PC-3 (cell line): Measurements from ENCODE around the gene SRGAP3. TPM values are rescaled to one million over a fixed set of nuclear protein-coding genes. Genes with fewer than 3 reads are reported as not detected.
"Not testable (repeated sequence)": the region's sequence is repeated elsewhere in the genome, so short reads cannot be mapped to it uniquely, and the experiment has no call there.

Source experiments
- ATAC-seq: fragments of 200-7000 bp; cut with Tn5 transposase; 2 replicates; pipeline ENCODE4 v1.9.1; 2020; ENCODE audit warnings: mild to moderate bottlenecking, moderate library complexity
- BruUV-seq: library from RNA; stranded (reverse); fragments of 400-500 nt; replicated peaks from 2 replicates; lab custom pipeline; 2021; lab: Mats Ljungman, UMichigan
- CTCF ChIA-PET: fragments of 300-600 bp; sonication (Branson Sonifier 250); formaldehyde crosslinking; loops from one replicate; lab custom pipeline; 2022; ENCODE audit warnings: antibody characterized with exemption; lab: Charles Lee
- POLR2A ChIA-PET: fragments of 300-600 bp; sonication (Branson Sonifier 250); formaldehyde crosslinking; loops from one replicate; lab custom pipeline; 2022; ENCODE audit warnings: antibody characterized with exemption; ENCODE audit not compliant: unreplicated experiment; lab: Charles Lee
- DNase-seq: peaks from one replicate; pipeline ENCODE4 v3.0.0-alpha.2; 2015
- H2AFZ ChIP-seq: fragments of 300-600 bp; sonication (generic); 2 replicates; pipeline ENCODE4 v1.6.0; 2016; ENCODE audit warnings: antibody characterized with exemption, low read length
- H3F3A ChIP-seq: fragments of 300-600 bp; sonication (generic); one replicate; pipeline ENCODE4 v1.6.0; 2017; ENCODE audit warnings: antibody characterized with exemption, low read length, control low read depth, mild to moderate bottlenecking; ENCODE audit not compliant: unreplicated experiment
- H3K27ac ChIP-seq: fragments of 300-600 bp; sonication (generic); 2 replicates; pipeline ENCODE4 v1.5.1; 2016; ENCODE audit warnings: mild to moderate bottlenecking, low read length
- H3K27me3 ChIP-seq: fragments of 300-600 bp; sonication (generic); 2 replicates; pipeline ENCODE4 v1.6.1; 2016; ENCODE audit warnings: low read length, mixed read lengths
- H3K36me3 ChIP-seq: fragments of 300-600 bp; sonication (generic); 2 replicates; pipeline ENCODE4 v1.6.1; 2016; ENCODE audit warnings: low read depth, mixed run types, low read length, mixed read lengths
- H3K4me1 ChIP-seq: fragments of 300-600 bp; sonication (generic); 2 replicates; pipeline ENCODE4 v1.5.1; 2016; ENCODE audit warnings: low read length; ENCODE audit not compliant: insufficient read depth
- H3K4me2 ChIP-seq: fragments of 300-600 bp; sonication (generic); 2 replicates; pipeline ENCODE4 v1.6.0; 2016; ENCODE audit warnings: low read length
- H3K4me3 ChIP-seq: fragments of 300-600 bp; sonication (generic); 2 replicates; pipeline ENCODE4 v1.5.1; 2016; ENCODE audit warnings: mild to moderate bottlenecking, low read length, mixed read lengths
- H3K79me2 ChIP-seq: fragments of 300-600 bp; sonication (generic); 2 replicates; pipeline ENCODE4 v1.6.1; 2017; ENCODE audit warnings: low read length, mixed read lengths
- H3K9ac ChIP-seq: fragments of 300-600 bp; sonication (generic); 2 replicates; pipeline ENCODE4 v1.6.0; 2016; ENCODE audit warnings: mild to moderate bottlenecking, low read length
- H3K9me2 ChIP-seq: fragments of 300-600 bp; sonication (generic); replicated peaks from 2 replicates; pipeline ENCODE4 v1.6.1; 2016; ENCODE audit warnings: mixed run types, low read length, mixed read lengths
- H3K9me3 ChIP-seq: fragments of 300-600 bp; sonication (generic); 2 replicates; pipeline ENCODE4 v1.6.1; 2016; ENCODE audit warnings: low read length, mixed read lengths
- H4K20me1 ChIP-seq: fragments of 300-600 bp; sonication (generic); 2 replicates; pipeline ENCODE4 v1.6.1; 2016; ENCODE audit warnings: low read length, mixed read lengths
- CTCF ChIP-seq: fragments of 300-600 bp; sonication (generic); conservative IDR thresholded peaks from 2 replicates; pipeline ENCODE4 v1.5.1; 2017; ENCODE audit warnings: antibody characterized with exemption, low read depth, mild to moderate bottlenecking, low read length
- EZH2 ChIP-seq: fragments of 300-600 bp; sonication (generic); IDR thresholded peaks from one replicate; pipeline ENCODE4 v1.6.1; 2017; ENCODE audit warnings: antibody characterized with exemption, mild to moderate bottlenecking, low read length; ENCODE audit not compliant: unreplicated experiment
- EZH2phosphoT487 ChIP-seq: fragments of 300-600 bp; sonication (generic); IDR thresholded peaks from 2 replicates; pipeline ENCODE4 v1.6.1; 2018; ENCODE audit warnings: mild to moderate bottlenecking, antibody characterized with exemption, low read length, borderline replicate concordance
- intact Hi-C: fragments of 100-400 bp; cut with micrococcal nuclease; formaldehyde crosslinking; loops from 2 replicates; pipeline ENCODE4 v1.9.0; 2023
- total RNA-seq: library from RNA; depleted of rRNA; stranded (reverse); fragments of >200 nt; gene quantifications from 2 replicates; pipeline ENCODE4 v1.2.3, GENCODE V29; 2014

SRGAP3 gene
- total RNA-seq, 1 experiment from 2014 or later: 7.5 TPM

GRCh38 chr3:9087831-9088413 is 161.5 kb downstream of the SRGAP3 start:
- DNase-seq (no peak), ATAC-seq (no peak)
- ChIA-PET CTCF (no interaction called here), POLR2A (no interaction called here)
- H3K4me2 ChIP-seq: no peak overlapping the region
- intact Hi-C loops: loop anchor here (5.0 kb wide), 1 partner anchor 214 kb away; no protein-coding TSS in a partner anchor
- no peaks in the 10 kb centered on the region for H3F3A ChIP-seq
- BruUV-seq: no TSS peak
- no peaks in the 10 kb centered on the region for H4K20me1 ChIP-seq
- no peaks in the 10 kb centered on the region for H3K36me3 ChIP-seq
- no peak overlapping the region for H3K4me3 ChIP-seq
- H3K9me3 ChIP-seq: no peaks in the 10 kb centered on the region
- no peak for TF ChIP-seq CTCF
- no peak for TF ChIP-seq EZH2
- TF ChIP-seq EZH2phosphoT487: no peak
- no peak overlapping the region for H3K27ac ChIP-seq
- no peaks in the 10 kb centered on the region for H3K9me2 ChIP-seq
- H2AFZ ChIP-seq: no peak overlapping the region
- no peak overlapping the region for H3K9ac ChIP-seq
- H3K4me1 ChIP-seq: peaks cover 4% of the 10 kb centered on the region
- no peaks in the 10 kb centered on the region for H3K27me3 ChIP-seq
- no peaks in the 10 kb centered on the region for H3K79me2 ChIP-seq

DNA sequence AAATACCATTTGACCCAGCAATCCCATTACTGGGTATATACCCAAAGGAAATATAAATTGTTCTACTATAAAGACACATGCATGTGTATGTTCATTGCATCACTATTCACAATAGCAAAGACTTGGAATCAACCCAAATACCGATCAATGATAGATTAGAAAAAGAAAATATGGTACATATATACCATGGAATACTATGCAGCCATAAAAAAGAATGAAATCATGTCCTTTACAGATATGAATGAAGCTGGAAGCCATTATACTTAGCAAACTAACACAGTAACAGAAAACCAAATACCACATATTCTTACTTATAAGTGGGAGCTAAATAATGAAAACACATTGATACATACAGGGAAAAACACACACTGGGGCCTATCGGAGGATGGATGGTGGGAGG is 164.0 kb downstream of the SRGAP3 start:
- H3K79me2 ChIP-seq, CTCF ChIA-PET, DNase-seq, H4K20me1 ChIP-seq, H3K27me3 ChIP-seq, H2AFZ ChIP-seq, BruUV-seq, H3K36me3 ChIP-seq, H3K9me2 ChIP-seq, H3F3A ChIP-seq, H3K4me3 ChIP-seq, H3K9ac ChIP-seq, H3K4me1 ChIP-seq, H3K4me2 ChIP-seq, H3K27ac ChIP-seq, POLR2A ChIA-PET, ATAC-seq, H3K9me3 ChIP-seq: not testable (repeated sequence)
- intact Hi-C loops: loop anchor here (5.0 kb wide), 1 partner anchor 217 kb away; no protein-coding TSS in a partner anchor

DNA sequence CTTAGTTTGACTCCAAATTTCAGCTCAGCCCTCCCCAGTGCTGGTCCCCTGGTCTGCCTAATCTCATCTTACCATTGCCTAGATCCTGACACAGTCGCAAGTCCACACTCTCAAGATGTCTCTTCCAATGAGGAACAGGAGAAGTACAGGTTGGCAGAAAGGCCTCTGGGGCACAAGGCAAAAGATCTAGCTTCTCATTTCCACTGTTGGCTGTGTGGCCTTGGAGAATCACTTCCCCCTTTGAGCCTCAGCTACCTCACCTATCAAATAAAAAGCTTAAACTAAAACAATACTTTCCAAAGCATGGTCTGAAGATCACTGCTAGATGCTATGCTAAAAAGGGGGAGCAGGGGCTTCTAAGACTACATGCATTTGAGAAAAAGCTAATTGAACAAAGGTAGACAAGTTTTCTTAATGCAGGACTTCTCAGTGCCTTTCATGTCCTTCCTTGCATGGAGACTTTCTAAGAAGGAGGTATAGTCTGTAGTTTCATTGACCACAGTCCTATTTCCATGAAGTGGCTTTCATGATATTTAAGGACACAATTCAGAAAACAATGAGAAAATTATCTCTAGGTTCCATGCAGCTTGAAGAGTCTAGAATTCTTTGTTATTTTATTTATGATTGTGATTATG is 168.1 kb downstream of the SRGAP3 start:
- H3K79me2 ChIP-seq: no peaks in the 10 kb centered on the region
- intact Hi-C loops: no loop called here
- BruUV-seq: no TSS peak

More for the DNA sequence above, 168.1 kb downstream of the SRGAP3 start:
- Histone ChIP-seq H3K27me3 (no peaks in the 10 kb centered on the region), H3K4me2 (no peak overlapping the region), H3K27ac (no peak overlapping the region), H3K9me2 (no peaks in the 10 kb centered on the region), H3K4me3 (no peak overlapping the region), H3F3A (no peaks in the 10 kb centered on the region), H4K20me1 (no peaks in the 10 kb centered on the region), H3K4me1 (peaks cover 16% of the 10 kb centered on the region), H3K9me3 (no peaks in the 10 kb centered on the region), H3K36me3 (no peaks in the 10 kb centered on the region), H3K9ac (no peak overlapping the region), H2AFZ (no peak overlapping the region)
- POLR2A ChIA-PET: no interaction called here
- ATAC-seq (no peak), DNase-seq (no peak)
- CTCF ChIA-PET: no interaction called here
- TF ChIP-seq CTCF (no peak), EZH2 (no peak), EZH2phosphoT487 (no peak)
